ENCODE results near the gene CNTN2. TPM values are rescaled to one million over a fixed set of nuclear protein-coding genes. Genes with fewer than 3 reads are reported as not detected.

Gene CNTN2
- polyA plus RNA-seq, 1 donor from 2014 or later: 3.2 TPM

DNA sequence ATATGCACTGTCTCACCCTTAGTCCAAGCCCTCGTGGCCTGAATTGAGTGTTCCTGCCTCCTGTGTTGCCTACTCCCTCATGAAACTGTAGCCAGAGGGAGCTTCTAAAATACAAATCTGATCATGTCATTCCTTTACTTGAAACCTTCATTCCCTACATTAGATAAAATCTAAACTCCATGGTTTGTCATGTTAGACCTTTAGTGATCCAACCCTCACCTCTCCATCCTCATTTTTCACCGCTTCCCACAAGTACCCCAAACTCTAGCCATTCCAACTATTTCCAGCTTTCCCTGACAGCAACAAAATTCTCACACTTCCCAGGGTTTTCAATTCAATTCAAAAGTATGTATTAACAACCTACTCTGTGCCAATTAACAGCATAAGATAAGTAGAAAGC is 18.3 kb upstream of the CNTN2 start:
- no peak overlapping the region for H3K4me3 ChIP-seq (ENCODE audit: low read length)
- no peaks in the 10 kb centered on the region for H4K20me1 ChIP-seq (ENCODE audit: insufficient read depth)
- no peaks in the 10 kb centered on the region for H3K9me3 ChIP-seq (ENCODE audit: low read length)
- H3K9me2 ChIP-seq (ENCODE audit: insufficient read depth, low read length): no peaks in the 10 kb centered on the region
- no peaks in the 10 kb centered on the region for H3K79me2 ChIP-seq (replicated peaks; ENCODE audit: insufficient read depth, low read length)
- no peak overlapping the region for H2AFZ ChIP-seq (ENCODE audit: low read depth, low read length)
- TF ChIP-seq MXI1 (conservative IDR thresholded peaks at IDR 0.05; ENCODE audit: poor library complexity, severe bottlenecking) (no peak), REST (IDR thresholded peaks at IDR 0.05; ENCODE audit: borderline replicate concordance) (no peak), RAD21 (conservative IDR thresholded peaks at IDR 0.05) (no peak), EZH2 (IDR thresholded peaks at IDR 0.05; ENCODE audit: borderline replicate concordance, insufficient read depth, low read length, poor library complexity, severe bottlenecking) (no peak)
- H3K9ac ChIP-seq (ENCODE audit: low read length): no peak overlapping the region
- H3F3A ChIP-seq (ENCODE audit: insufficient read depth, low read length, poor library complexity, severe bottlenecking): no peaks in the 10 kb centered on the region
- no peak overlapping the region for H3K27ac ChIP-seq (ENCODE audit: low read length)
- no peaks in the 10 kb centered on the region for H3K27me3 ChIP-seq (ENCODE audit: insufficient read depth, low read depth, low read length)
- H3K4me2 ChIP-seq (ENCODE audit: low read length): no peak overlapping the region
- no peaks in the 10 kb centered on the region for H3K36me3 ChIP-seq (ENCODE audit: insufficient read depth, low read length)

GRCh38 chr1:205025239-205025638 is 17.8 kb upstream of the CNTN2 start:
- H3K79me2 ChIP-seq (replicated peaks; ENCODE audit: insufficient read depth, low read length): no peaks in the 10 kb centered on the region
- no peaks in the 10 kb centered on the region for H4K20me1 ChIP-seq (ENCODE audit: insufficient read depth)
- H2AFZ ChIP-seq (ENCODE audit: low read depth, low read length): no peak overlapping the region
- no peak overlapping the region for H3K4me3 ChIP-seq (ENCODE audit: low read length)
- H3F3A ChIP-seq (ENCODE audit: insufficient read depth, low read length, poor library complexity, severe bottlenecking): no peaks in the 10 kb centered on the region
- no peaks in the 10 kb centered on the region for H3K9me3 ChIP-seq (ENCODE audit: low read length)
- no peaks in the 10 kb centered on the region for H3K27me3 ChIP-seq (ENCODE audit: insufficient read depth, low read depth, low read length)
- H3K4me2 ChIP-seq (ENCODE audit: low read length): no peak overlapping the region
- H3K9me2 ChIP-seq (ENCODE audit: insufficient read depth, low read length): no peaks in the 10 kb centered on the region
- H3K36me3 ChIP-seq (ENCODE audit: insufficient read depth, low read length): no peaks in the 10 kb centered on the region
- TF ChIP-seq EZH2 (IDR thresholded peaks at IDR 0.05; ENCODE audit: borderline replicate concordance, insufficient read depth, low read length, poor library complexity, severe bottlenecking) (no peak), SMC3 (conservative IDR thresholded peaks at IDR 0.05; ENCODE audit: poor library complexity) (no peak), MXI1 (conservative IDR thresholded peaks at IDR 0.05; ENCODE audit: poor library complexity, severe bottlenecking) (no peak), EP300 (conservative IDR thresholded peaks at IDR 0.05; ENCODE audit: poor library complexity, severe bottlenecking) (no peak), TAF1 (IDR thresholded peaks at IDR 0.05; ENCODE audit: low read depth) (no peak), RAD21 (conservative IDR thresholded peaks at IDR 0.05) (no peak), POLR2AphosphoS5 (IDR thresholded peaks at IDR 0.05) (no peak), REST (IDR thresholded peaks at IDR 0.05; ENCODE audit: borderline replicate concordance) (no peak)
- TF ChIP-seq, protein P1, sequence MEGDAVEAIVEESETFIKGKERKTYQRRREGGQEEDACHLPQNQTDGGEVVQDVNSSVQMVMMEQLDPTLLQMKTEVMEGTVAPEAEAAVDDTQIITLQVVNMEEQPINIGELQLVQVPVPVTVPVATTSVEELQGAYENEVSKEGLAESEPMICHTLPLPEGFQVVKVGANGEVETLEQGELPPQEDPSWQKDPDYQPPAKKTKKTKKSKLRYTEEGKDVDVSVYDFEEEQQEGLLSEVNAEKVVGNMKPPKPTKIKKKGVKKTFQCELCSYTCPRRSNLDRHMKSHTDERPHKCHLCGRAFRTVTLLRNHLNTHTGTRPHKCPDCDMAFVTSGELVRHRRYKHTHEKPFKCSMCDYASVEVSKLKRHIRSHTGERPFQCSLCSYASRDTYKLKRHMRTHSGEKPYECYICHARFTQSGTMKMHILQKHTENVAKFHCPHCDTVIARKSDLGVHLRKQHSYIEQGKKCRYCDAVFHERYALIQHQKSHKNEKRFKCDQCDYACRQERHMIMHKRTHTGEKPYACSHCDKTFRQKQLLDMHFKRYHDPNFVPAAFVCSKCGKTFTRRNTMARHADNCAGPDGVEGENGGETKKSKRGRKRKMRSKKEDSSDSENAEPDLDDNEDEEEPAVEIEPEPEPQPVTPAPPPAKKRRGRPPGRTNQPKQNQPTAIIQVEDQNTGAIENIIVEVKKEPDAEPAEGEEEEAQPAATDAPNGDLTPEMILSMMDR (IDR thresholded peaks at IDR 0.05; ENCODE audit: poor library complexity, severe bottlenecking): no peak
- H3K9ac ChIP-seq (ENCODE audit: low read length): no peak overlapping the region
- H3K27ac ChIP-seq (ENCODE audit: low read length): no peak overlapping the region

Data from neural cell (in vitro differentiated cells).